Caco-2 (cell line): Measurements from ENCODE around the gene FNDC3B. TPM values are rescaled to one million over a fixed set of nuclear protein-coding genes. Genes with fewer than 3 reads are reported as not detected.

Experiments used
- BruUV-seq: library from RNA; stranded (reverse); fragments of 400-500 nt; replicated peaks from 2 replicates; lab custom pipeline; 2021; lab: Mats Ljungman, UMichigan
- CTCF ChIA-PET: fragments of 300-600 bp; sonication (Branson Sonifier 250); formaldehyde crosslinking; loops from one replicate; lab custom pipeline; 2022; ENCODE audit warnings: antibody characterized with exemption; lab: Charles Lee
- POLR2A ChIA-PET: fragments of 300-600 bp; sonication (Branson Sonifier 250); formaldehyde crosslinking; loops from one replicate; lab custom pipeline; 2022; ENCODE audit warnings: antibody characterized with exemption; lab: Charles Lee
- DNase-seq, 2 experiments: peaks; one replicate each; pipeline versions ENCODE4 v3.0.0 to v3.0.0-alpha.2; 2020 to 2022
- H3K27me3 ChIP-seq: replicated peaks from 2 replicates; pipeline ENCODE4 v1.6.0; 2011; ENCODE audit warnings: low read length; ENCODE audit not compliant: control insufficient read depth, insufficient read depth
- H3K36me3 ChIP-seq: 2 replicates; pipeline ENCODE4 v1.5.1; 2011; ENCODE audit warnings: low read length; ENCODE audit not compliant: control insufficient read depth, insufficient read depth
- H3K4me1 ChIP-seq: fragments of 250-450 bp; sonication (Bioruptor Pico); 2 replicates; pipeline ENCODE4 v1.5.1; 2020; ENCODE audit warnings: mild to moderate bottlenecking
- H3K4me3 ChIP-seq: 2 replicates; pipeline ENCODE4 v1.5.1; 2011; ENCODE audit warnings: low read depth, mild to moderate bottlenecking, control low read depth, low read length
- H3K9me3 ChIP-seq: fragments of 250-450 bp; sonication (Bioruptor Pico); 2 replicates; pipeline ENCODE4 v1.5.1; 2020; ENCODE audit warnings: mild to moderate bottlenecking, moderate library complexity
- H3K27ac Mint-ChIP-seq: one replicate; pipeline ENCODE4 v1.8.0; 2022; ENCODE audit warnings: mixed read lengths; ENCODE audit not compliant: unreplicated experiment
- H3K27me3 Mint-ChIP-seq: one replicate; pipeline ENCODE4 v1.8.0; 2022; ENCODE audit warnings: mixed read lengths; ENCODE audit not compliant: insufficient read depth, unreplicated experiment
- H3K36me3 Mint-ChIP-seq: one replicate; pipeline ENCODE4 v1.8.0; 2022; ENCODE audit warnings: mild to moderate bottlenecking, mixed read lengths; ENCODE audit not compliant: insufficient read depth, unreplicated experiment
- H3K4me1 Mint-ChIP-seq: one replicate; pipeline ENCODE4 v1.8.0; 2022; ENCODE audit warnings: low read depth, mixed read lengths; ENCODE audit not compliant: unreplicated experiment
- H3K4me3 Mint-ChIP-seq: one replicate; pipeline ENCODE4 v1.8.0; 2022; ENCODE audit warnings: mild to moderate bottlenecking, moderate library complexity, mixed read lengths; ENCODE audit not compliant: unreplicated experiment
- H3K9me3 Mint-ChIP-seq: one replicate; pipeline ENCODE4 v1.8.0; 2022; ENCODE audit warnings: mixed read lengths; ENCODE audit not compliant: unreplicated experiment
- intact Hi-C: fragments of 100-400 bp; cut with micrococcal nuclease; formaldehyde crosslinking; loops from one replicate; pipeline ENCODE4 v1.10.0; 2022; ENCODE audit not compliant: unreplicated experiment
- total RNA-seq: library from RNA; stranded (reverse); gene quantifications from 2 replicates; pipeline ENCODE4 v1.2.3, GENCODE V29; 2022
- TF ChIP-seq, protein P1 (sequence below), 2 experiments: fragments of 200-600 bp in 1 of 2; IDR thresholded peaks; 1 replicate in 1 of 2; 2 replicates in 1 of 2; pipeline versions ENCODE4 v1.5.1 to v1.8.0; 2011 to 2022; ENCODE audit warnings: antibody characterized with exemption in 1 of 2, control low read depth in 1 of 2, inconsistent platforms in 1 of 2, low read depth in 1 of 2, low read length in 1 of 2, mild to moderate bottlenecking in 1 of 2, moderate library complexity in 1 of 2; ENCODE audit not compliant: insufficient read depth in 1 of 2, severe bottlenecking in 1 of 2, unreplicated experiment in 1 of 2

Gene FNDC3B
- total RNA-seq, 1 experiment from 2014 or later, result 59.8 TPM

DNA sequence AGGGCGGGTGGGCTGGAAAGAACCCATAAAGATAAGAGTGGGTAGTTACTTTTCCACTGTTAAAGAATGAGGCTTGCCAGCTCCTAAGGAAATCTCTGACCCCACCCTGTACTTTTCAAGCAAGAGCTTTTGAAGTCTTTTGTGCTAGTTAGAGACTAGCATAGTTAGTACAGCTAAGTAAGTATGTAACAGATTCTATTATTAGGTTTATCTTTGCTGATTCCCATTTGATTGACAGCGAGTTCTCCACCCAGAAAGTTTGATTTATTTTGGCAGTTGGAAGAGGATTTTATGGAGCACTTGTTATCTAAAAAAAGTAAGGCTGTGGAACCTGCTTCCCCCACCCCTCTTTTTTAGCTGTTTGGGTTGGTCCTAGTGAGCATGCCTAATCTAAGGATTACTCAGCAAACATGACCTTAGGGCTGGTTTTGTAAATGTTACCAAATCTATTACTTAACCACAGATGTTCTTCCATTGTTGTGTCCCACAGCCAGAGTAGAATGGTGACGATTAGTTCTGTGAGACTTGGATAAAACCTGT lies 57.6 kb downstream of the FNDC3B start:
- ChIA-PET POLR2A (interaction anchor here (0.6 to 1.3 kb wide), 2 partner anchors 19 to 58 kb away, joined by 3 to 6 read pairs; partner anchors contain the start of gene FNDC3B), CTCF (interaction anchor here (0.7 kb wide), 1 partner anchor 31 kb away, joined by 3 read pairs; no protein-coding TSS in a partner anchor)
- H3K27me3 ChIP-seq, result no peaks in the 10 kb centered on the region
- H3K9me3 Mint-ChIP-seq, result no peaks in the 10 kb centered on the region
- H3K27me3 Mint-ChIP-seq, result no peaks in the 10 kb centered on the region
- intact Hi-C loops, result loop anchor here (1.0 to 2.0 kb wide), 4 partner anchors 12 to 58 kb away; partner anchors contain the start of gene FNDC3B
- H3K36me3 ChIP-seq, result no peaks in the 10 kb centered on the region
- TF ChIP-seq, protein P1, sequence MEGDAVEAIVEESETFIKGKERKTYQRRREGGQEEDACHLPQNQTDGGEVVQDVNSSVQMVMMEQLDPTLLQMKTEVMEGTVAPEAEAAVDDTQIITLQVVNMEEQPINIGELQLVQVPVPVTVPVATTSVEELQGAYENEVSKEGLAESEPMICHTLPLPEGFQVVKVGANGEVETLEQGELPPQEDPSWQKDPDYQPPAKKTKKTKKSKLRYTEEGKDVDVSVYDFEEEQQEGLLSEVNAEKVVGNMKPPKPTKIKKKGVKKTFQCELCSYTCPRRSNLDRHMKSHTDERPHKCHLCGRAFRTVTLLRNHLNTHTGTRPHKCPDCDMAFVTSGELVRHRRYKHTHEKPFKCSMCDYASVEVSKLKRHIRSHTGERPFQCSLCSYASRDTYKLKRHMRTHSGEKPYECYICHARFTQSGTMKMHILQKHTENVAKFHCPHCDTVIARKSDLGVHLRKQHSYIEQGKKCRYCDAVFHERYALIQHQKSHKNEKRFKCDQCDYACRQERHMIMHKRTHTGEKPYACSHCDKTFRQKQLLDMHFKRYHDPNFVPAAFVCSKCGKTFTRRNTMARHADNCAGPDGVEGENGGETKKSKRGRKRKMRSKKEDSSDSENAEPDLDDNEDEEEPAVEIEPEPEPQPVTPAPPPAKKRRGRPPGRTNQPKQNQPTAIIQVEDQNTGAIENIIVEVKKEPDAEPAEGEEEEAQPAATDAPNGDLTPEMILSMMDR (IDR thresholded peaks at IDR 0.05; ENCODE audit: insufficient read depth in 1 of 2, low read depth in 1 of 2, low read length in 1 of 2, severe bottlenecking in 1 of 2, unreplicated experiment in 1 of 2), result no peak
- peaks cover 16% of the 10 kb centered on the region for H3K36me3 Mint-ChIP-seq
- H3K4me1 ChIP-seq, result peaks cover 72% of the 10 kb centered on the region
- H3K4me3 Mint-ChIP-seq, result peak overlapping the region; percentile 39
- DNase-seq, result peak; percentile 87 to 88
- peaks cover 39% of the 10 kb centered on the region for H3K4me1 Mint-ChIP-seq
- no TSS peak for BruUV-seq
- peak overlapping the region; percentile 80 for H3K27ac Mint-ChIP-seq
- H3K9me3 ChIP-seq, result no peaks in the 10 kb centered on the region
- H3K4me3 ChIP-seq, result no peak overlapping the region

DNA sequence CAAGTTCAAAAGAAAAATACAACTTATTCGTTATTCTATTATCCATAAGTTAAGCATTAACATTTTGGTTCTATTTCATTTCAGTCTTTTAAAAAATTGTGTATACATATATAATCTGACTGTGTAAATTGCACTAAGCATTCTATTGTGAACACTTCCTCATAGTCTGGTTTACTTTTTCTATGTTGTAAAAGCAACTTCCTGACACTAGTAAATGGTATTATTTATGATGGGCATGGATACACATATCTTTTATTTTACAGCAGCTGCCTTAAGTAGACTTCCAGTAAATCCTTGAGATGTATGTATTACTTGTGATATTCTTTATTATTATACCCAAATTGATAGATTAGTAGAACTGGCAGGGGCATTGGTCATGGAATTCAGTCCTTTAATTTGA lies 58.2 kb downstream of the FNDC3B start:
- intact Hi-C loops, result loop anchor here (1.0 to 2.0 kb wide), 3 partner anchors 37 to 59 kb away; partner anchors contain the start of gene FNDC3B
- BruUV-seq, result no TSS peak
- no peak overlapping the region for H3K27ac Mint-ChIP-seq
- peaks cover 11% of the 10 kb centered on the region for H3K36me3 Mint-ChIP-seq
- peak overlapping the region; percentile 39 for H3K4me3 Mint-ChIP-seq
- H3K4me1 Mint-ChIP-seq, result peaks cover 46% of the 10 kb centered on the region
- H3K27me3 ChIP-seq, result no peaks in the 10 kb centered on the region
- POLR2A ChIA-PET, result interaction anchor here (1.3 kb wide), 1 partner anchor 59 kb away, joined by 6 read pairs; the partner anchor contains the start of gene FNDC3B
- H3K4me3 ChIP-seq, result no peak overlapping the region
- H3K4me1 ChIP-seq, result peaks cover 79% of the 10 kb centered on the region
- CTCF ChIA-PET, result no interaction called here
- no peaks in the 10 kb centered on the region for H3K9me3 ChIP-seq
- no peaks in the 10 kb centered on the region for H3K27me3 Mint-ChIP-seq
- TF ChIP-seq, protein P1 (IDR thresholded peaks at IDR 0.05; ENCODE audit: insufficient read depth in 1 of 2, low read depth in 1 of 2, low read length in 1 of 2, severe bottlenecking in 1 of 2, unreplicated experiment in 1 of 2), result no peak
- no peak for DNase-seq
- no peaks in the 10 kb centered on the region for H3K36me3 ChIP-seq
- H3K9me3 Mint-ChIP-seq, result no peaks in the 10 kb centered on the region

DNA sequence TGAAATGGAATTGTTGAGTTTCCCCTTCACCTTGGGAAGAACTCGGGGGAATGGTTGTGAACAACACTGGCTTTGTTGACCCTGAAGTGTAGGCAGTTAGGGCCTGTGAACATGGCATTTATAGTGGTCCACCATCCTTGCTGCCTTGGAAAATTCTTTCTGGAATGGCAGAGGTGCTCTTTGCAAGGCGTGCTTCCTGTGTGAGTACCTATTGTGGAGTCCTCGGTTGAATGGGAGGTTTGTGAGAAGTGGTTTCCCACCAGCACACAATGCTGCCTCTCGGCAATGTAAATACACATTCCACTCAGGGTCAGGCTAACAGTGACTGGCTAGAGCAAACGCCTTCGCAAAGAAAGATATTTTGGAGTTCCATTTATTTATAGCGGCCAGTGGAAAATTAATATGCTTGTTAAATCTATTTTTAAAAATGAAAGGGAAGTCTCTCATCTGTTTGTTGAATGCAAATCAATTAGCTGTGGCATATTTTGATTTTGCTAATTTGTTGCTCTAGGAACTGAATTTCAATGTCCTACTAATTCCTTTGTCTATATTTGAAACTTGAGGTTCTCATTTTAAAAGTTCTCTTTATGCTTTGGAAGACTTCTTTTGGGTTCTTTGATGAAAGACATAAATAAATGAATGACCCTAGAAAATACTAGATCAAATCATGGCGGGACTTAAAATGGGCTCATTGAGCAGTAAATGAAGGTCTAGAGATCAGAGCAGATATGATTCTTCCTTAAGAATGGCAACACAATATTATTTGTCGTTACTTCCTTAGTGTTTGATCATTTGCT lies 59.5 kb downstream of the FNDC3B start:
- H3K36me3 ChIP-seq, result no peaks in the 10 kb centered on the region
- H3K9me3 ChIP-seq, result no peaks in the 10 kb centered on the region
- H3K27me3 ChIP-seq, result no peaks in the 10 kb centered on the region
- no peak for DNase-seq
- TF ChIP-seq, protein P1 (IDR thresholded peaks at IDR 0.05; ENCODE audit: insufficient read depth in 1 of 2, low read depth in 1 of 2, low read length in 1 of 2, severe bottlenecking in 1 of 2, unreplicated experiment in 1 of 2), result no peak
- intact Hi-C loops, result no loop called here
- H3K4me1 ChIP-seq, result peaks cover 92% of the 10 kb centered on the region
- no peak overlapping the region for H3K4me3 ChIP-seq
- Mint-ChIP-seq H3K9me3 (no peaks in the 10 kb centered on the region), H3K4me3 (no peak overlapping the region), H3K4me1 (peaks cover 52% of the 10 kb centered on the region), H3K36me3 (peaks cover 7% of the 10 kb centered on the region), H3K27me3 (no peaks in the 10 kb centered on the region), H3K27ac (no peak overlapping the region)
- no TSS peak for BruUV-seq
- ChIA-PET POLR2A (no interaction called here), CTCF (no interaction called here)
